Activated CD4-positive, CD25-positive, alpha-beta regulatory T cell treated with anti-CD3 and anti-CD28 coated beads, Interleukin-2, amount 50 U/mL, for 72 hours (primary cell): ENCODE results near the gene MSL1.

Experiments used
- DNase-seq: peaks from one replicate; pipeline ENCODE4 v3.0.0; 2021

MSL1 gene, protein sequence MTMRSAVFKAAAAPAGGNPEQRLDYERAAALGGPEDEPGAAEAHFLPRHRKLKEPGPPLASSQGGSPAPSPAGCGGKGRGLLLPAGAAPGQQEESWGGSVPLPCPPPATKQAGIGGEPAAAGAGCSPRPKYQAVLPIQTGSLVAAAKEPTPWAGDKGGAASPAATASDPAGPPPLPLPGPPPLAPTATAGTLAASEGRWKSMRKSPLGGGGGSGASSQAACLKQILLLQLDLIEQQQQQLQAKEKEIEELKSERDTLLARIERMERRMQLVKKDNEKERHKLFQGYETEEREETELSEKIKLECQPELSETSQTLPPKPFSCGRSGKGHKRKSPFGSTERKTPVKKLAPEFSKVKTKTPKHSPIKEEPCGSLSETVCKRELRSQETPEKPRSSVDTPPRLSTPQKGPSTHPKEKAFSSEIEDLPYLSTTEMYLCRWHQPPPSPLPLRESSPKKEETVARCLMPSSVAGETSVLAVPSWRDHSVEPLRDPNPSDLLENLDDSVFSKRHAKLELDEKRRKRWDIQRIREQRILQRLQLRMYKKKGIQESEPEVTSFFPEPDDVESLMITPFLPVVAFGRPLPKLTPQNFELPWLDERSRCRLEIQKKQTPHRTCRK

DNA sequence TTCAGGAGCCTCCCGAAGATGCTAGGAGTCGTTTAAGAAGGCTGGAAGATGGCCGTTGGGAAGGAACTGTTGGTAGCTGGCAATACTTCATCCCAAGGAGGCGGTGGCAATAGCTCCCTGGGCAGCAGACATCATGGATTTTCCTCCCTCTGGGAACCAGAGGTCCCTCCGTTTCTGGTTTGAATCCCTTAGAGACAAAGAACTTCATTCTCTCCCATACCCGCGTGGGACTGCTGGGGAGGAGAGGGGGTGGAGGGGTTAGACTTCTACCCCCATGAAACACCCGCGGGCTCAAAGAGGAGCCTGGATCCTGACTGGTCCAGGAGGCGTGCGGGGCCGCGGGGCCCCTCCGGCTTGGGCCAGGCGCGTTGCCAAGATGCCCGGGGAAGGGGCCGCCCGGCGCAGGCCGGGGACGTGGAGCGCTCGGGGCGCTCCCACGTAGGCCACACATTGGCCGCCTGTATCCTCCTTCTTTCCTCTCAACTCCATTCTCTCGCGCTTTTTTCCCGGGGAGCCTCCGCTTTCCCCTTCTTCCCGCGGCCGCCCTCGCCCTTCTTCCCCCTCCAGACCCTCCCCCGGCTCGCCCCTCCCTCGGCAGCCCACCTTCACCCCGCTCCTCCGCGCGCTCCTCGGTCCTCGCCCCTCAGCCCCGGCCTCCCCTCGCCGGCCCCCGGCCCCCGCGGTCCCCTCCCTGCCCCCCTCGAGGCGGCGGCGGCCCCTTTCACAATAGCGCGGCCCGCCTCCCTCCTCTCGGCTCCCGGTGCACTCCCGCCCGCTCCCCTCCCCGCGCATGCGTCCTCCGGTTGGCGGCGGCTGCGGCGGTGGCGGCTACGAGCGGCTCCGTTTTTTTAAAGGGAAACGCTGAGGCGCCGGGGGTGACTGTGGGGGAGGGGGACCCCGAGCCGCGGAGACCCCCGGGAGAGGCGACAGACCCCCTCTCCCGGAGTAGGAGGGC, at the start of gene MSL1:
Gene MSL1 (plus strand): TSS at position 791 of the 955 bp plus-strand sequence. CDS start 642 bp downstream, outside the sequence.
- DNase-seq, result peak; percentile 87

DNA sequence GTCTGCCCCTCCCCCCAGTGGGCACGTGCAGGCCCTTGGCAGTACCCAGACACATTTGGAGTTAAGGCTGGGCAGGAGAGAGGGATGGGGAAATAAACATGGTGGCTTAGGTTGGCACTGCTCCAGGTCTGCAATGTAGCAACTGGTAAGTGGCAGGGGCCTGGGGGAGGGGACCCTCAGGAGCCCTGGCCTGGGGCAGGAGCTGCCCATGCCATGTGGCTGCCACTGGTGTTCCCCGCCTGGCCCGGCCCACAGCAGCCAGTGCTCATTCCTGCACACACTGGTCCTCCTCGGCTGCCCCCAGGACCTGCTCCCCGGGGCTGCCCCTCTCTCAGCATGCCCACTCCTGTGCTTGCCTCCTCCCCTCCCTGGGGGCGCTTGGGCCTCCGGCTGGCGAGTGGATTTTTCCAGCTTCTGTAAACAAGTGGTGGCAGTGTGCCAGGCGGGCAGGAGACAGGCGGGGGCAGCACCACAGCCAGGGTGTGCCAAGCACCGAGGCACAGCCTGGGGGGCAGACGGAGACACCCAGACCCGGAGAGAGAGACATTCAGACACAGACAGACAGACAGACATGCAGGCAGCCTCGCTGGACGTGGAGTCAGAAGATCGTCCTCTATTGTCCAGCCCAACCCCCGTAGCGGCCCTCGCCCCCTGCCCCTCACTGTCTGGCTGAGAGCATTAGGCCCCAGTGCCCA, 49.6 kb upstream of the MSL1 start:
- DNase-seq, result no peak

GRCh38 chr17:40072735-40073346, 48.9 kb upstream of the MSL1 start:
- DNase-seq, result no peak

DNA sequence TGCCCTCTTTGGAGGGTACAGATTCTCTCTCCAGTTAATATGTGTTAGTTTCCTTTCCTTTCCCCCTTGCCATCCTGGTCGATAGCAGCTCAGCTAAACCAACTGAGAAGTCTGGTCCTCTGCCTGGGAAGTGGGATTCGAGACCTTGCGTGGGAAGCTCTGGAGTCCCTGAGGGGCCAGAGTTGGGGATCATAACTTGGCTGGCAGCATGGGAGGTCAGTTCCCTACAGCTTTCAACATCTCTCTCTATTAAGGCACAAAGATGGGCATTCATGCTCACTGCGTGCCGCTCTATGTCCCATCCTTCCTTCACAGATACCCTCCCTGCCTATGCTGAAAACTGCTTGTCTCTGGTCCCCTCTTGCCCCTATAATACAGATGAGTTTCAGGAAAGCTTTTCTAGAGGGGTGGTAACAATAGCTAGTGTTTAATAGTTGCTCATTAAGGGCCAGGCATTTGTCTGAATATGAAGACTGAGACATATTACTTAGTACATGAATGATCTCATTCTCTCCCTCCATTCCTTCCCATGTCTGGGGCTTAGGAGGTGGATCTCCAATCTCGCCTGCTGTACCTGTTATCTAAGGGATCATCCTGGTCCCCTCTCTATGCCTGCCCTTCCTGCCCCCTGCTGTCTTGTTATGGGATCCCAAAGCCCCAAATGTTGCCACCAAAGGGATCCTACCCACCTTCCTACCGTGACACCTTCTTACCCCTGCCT, 48.2 kb upstream of the MSL1 start:
- no peak for DNase-seq

DNA sequence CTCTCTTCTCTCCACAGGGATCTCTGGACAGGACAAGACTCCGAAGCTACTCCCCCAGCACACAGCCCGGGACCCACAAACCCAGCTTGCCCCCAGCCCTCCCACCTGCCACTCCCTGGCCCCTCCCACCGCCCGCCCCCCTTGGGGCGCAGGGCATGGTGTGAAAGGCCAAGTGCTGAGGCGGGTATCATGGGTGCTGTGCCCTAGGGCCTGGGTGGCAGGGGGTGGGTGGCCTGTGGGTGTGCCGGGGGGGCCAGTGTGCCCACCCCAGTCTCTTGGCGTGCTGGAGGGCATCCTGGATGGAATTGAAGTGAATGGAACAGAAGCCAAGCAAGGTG, 47.6 kb upstream of the MSL1 start:
- DNase-seq, result no peak

DNA sequence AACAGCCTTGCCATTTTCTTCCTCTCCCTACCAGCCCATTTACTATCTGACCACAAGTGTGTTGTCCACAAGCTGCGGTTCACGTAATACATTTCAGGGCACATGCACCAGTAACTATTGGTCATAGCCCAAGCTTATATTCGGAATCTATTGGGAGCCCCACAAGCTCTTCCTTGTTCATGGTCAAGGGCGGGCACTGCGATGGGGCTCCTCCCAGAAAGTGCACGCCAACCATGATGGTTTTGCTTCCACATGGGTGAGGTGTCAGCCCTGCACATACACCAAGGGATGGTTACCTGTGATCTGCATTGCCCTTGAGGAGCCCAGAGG, 46.9 kb upstream of the MSL1 start:
- no peak for DNase-seq

- peak; percentile 77 for DNase-seq
Measured at GRCh38 chr17:40075201-40075941, 46.4 kb upstream of the MSL1 start.

GRCh38 chr17:40075942-40076498, 45.8 kb upstream of the MSL1 start:
- no peak for DNase-seq

DNA sequence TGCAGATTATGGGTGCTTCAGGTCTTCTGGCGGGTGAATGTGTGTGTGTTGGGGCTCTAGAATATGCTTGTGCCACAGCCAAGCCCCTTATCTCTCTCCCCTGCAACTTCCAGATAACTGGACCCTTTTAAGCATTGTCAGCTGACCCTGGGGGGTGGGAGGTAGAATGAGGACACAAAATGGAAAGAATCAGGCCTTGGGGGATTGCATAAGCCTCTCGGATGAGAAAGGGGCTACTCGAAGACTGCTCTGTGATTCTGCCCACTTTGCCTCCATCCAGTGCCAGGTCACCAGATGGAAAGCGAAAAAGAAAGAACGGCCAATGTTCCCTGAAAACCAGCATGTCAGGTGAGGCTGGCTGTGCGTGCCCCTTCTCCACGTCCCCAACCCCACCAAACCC, 45.2 kb upstream of the MSL1 start:
- no peak for DNase-seq

DNA sequence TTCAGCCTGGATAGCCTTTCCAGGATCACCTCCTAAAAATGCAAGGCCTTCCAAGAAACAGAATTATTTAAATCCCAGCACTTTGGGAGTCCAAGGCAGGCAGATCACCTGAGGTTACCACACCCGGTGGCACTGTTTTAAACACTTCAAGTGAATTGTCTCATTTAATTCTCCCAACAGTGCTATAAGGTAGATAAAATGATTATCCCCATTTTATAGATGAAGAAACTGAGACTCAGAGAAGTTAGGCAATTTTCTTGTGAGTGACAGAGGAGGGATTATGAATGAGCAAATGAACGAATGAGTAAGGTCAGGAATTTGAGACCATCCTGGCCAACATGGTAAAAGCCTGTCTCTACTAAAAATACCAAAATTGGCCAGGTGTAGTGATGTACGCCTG, 42.2 kb upstream of the MSL1 start:
- DNase-seq, result no peak

- no peak for DNase-seq
Measured at GRCh38 chr17:40084477-40084876, 37.3 kb upstream of the MSL1 start.

DNA sequence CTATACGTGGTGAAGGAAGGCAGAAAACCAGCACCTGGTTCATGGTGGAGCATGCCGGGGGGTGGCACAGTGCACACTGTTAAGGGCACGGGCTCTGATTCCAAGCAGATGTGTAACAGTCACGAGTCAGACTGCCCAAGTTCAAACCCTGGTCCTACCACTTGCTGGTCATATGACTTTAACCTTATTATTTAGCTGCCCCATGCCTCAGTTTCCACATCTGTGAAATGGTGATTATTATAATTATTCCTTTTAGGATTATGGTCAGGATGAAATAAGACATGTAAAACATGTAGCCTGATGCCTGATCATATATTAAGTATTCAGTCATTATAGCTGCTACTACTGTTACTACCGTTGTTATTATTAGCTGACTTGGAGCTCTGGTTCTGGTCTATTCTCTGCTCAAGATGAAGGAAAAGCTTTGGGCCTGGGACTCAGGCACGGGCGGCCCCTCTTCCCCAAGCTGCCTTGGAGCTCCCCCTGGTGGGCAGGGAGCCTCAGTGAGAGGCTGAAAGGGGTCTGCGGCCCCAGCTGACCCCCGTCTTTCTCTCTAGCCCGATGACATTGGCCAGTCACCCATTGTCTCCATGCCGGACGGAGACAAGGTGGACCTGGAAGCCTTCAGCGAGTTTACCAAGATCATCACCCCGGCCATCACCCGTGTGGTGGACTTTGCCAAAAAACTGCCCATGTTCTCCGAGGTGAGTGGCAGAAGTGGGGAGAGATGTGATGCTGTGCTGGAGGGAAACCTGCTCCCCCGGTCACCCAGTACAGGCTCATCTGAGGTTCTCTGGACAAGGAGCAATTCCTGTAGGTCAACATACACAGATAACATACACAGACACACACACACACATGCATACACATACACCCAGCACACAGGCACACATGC, 35.4 kb upstream of the MSL1 start:
- peak; percentile 61 for DNase-seq

DNA sequence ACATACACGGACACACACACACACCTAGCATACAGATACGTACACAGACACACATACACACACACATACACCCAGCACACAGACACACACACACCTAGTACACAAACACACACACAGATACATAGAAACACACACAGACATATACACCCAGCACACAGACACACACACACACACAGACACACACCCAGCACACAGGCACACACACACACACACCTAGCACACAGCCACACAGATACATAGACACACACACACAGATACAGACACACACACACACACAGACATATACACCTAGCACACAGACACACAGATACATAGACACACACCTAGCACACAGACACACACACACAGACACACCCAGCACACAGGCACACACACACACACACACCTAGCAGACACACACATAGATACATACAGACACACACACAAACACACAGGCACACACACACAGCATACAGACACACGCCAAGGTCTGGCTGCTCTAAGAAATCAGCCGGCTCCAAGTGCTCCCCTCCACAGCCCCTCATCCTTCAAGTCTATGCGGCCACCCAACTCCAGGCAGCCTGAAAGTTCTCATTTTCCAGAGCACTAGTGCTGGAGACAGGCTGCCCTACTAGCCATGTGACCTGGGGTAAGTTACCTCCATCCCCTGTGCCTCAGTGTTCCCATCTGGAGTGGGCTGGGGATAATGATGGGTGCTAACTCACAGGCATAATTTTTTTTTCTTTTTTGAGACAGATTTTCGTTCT, 34.5 kb upstream of the MSL1 start:
- DNase-seq, result no peak

GRCh38 chr17:40087903-40088718, 33.7 kb upstream of the MSL1 start:
- DNase-seq, result no peak

GRCh38 chr17:40089077-40089895, 32.5 kb upstream of the MSL1 start:
- no peak for DNase-seq

DNA sequence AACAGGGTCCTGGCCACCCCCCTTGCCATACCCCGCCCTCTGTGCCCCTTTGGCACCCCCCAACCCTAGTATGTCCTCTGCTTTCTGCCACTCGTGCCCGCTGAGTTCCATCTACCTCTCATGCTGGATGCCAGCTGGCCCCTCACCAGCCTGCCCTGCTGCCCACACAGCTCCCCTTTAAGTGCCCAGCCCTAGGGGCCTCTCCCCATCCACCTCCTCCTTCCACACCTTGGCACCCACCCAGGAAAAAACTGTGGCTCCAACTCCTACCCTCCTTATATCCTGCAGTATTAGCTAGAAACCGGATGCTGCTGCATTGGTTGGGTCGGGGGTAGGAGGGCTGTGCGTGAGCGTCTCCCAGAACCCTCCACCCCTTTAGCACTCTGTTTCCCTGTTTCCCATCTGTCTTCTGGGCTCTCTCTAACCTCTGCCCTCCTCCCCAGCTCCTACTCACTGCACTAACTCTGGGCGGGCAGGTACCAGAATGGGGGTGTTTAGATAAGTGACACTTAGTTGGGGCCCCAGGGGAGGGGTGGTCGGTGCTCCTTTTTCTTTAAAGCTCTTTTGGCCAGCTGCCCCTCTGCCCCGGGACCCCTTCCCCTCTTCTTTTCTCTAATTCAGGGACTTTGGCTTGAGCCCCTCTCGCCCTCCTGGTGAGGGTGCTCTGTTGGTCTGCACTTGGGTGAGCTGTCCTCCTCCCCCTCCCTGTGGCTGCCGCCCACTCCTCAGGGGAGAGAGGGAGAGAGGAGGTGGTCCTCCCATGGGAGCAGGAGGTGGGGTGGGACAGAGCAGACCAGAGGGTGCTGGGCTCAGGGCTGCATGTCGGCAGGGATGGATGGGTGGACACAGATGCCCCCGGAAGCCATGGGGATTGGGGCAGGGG, 31.3 kb upstream of the MSL1 start:
- no peak for DNase-seq
